Measurements from ENCODE around the gene CLSTN2. TPM values are rescaled to one million over a fixed set of nuclear protein-coding genes. Genes with fewer than 3 reads are reported as not detected.

CLSTN2 gene
- total and polyA plus RNA-seq, 2 of the 8 experiments (the other 6 are each of a cell fraction or from before 2014, with no cell fraction given), result 0.39 to 0.52 TPM

- no peaks in the 10 kb centered on the region for H3K36me3 ChIP-seq (ENCODE audit: control insufficient read depth in 2 of 4, insufficient read depth in 4 of 4, low read length in 3 of 4)
- no peak overlapping the region for H4K8ac ChIP-seq (ENCODE audit: extremely low read depth, insufficient read depth, low read length)
- no peak overlapping the region for H3K14ac ChIP-seq (ENCODE audit: insufficient read length)
- H3K4ac ChIP-seq (replicated peaks; ENCODE audit: insufficient read length, low read depth, low read length), result no peak overlapping the region
- H3K79me1 ChIP-seq (ENCODE audit: low read depth, low read length), result no peaks in the 10 kb centered on the region
- no peaks in the 10 kb centered on the region for H3K4me1 ChIP-seq (replicated peaks in 1 of 4; ENCODE audit: control insufficient read depth in 3 of 4, insufficient read depth in 4 of 4, low read length in 3 of 4)
- H4K91ac ChIP-seq (replicated peaks; ENCODE audit: insufficient read length, low read length), result no peak overlapping the region
- no peak overlapping the region for H2BK120ac ChIP-seq (replicated peaks; ENCODE audit: low read depth, low read length)
- H3K23ac ChIP-seq (ENCODE audit: insufficient read length), result no peak overlapping the region
- POLR2A ChIA-PET (ENCODE audit: partially characterized antibody), result interaction anchor here (0.6 kb wide), 1 partner anchor 8 kb away, joined by 3 read pairs; no protein-coding TSS in a partner anchor
- H2AFZ ChIP-seq (ENCODE audit: low read length), result no peak overlapping the region
- H3K4me3 ChIP-seq (ENCODE audit: extremely low read depth in 1 of 4, insufficient read depth in 2 of 4, low read depth in 3 of 4, low read length in 4 of 4), result no peak overlapping the region
- peak; percentile 95 for TF ChIP-seq CEBPB (IDR thresholded peaks at IDR 0.05; ENCODE audit: low read depth, low read length)
- no peak for TF ChIP-seq RBBP5 (IDR thresholded peaks at IDR 0.05; ENCODE audit: borderline replicate concordance, low read depth, low read length)
- no peaks in the 10 kb centered on the region for H4K20me1 ChIP-seq (replicated peaks in 1 of 2; ENCODE audit: control insufficient read depth in 1 of 2, insufficient read depth in 2 of 2, low read length in 2 of 2)
- DNase-seq (ENCODE audit: low read depth in 1 of 2, low spot score in 2 of 2), result no peak
- no peak overlapping the region for H4K5ac ChIP-seq (ENCODE audit: insufficient read length, low read depth, low read length)
- WGBS, 2 experiments (ENCODE audit: extremely low coverage in 1 of 2, insufficient coverage in 1 of 2, insufficient read length in 1 of 2, insufficient replicate concordance in 2 of 2, low coverage in 1 of 2, low lambda C conversion rate in 2 of 2, missing lambda C conversion rate in 1 of 2), result 89% methylated on average over 5 of the region's 5 CpGs; no CpG with 5 or more reads in 1 of the 2 experiments
- H3K9me3 ChIP-seq (ENCODE audit: insufficient read depth in 2 of 2, low read depth in 1 of 2, low read length in 1 of 2), result no peaks in the 10 kb centered on the region
- no peak overlapping the region for H2BK20ac ChIP-seq (ENCODE audit: low read length)
- H3K79me2 ChIP-seq (ENCODE audit: control insufficient read depth in 1 of 2, insufficient read depth in 2 of 2, low read length in 2 of 2), result no peaks in the 10 kb centered on the region
- CTCF ChIA-PET (ENCODE audit: partially characterized antibody), result interaction anchor here (0.6 kb wide), 3 partner anchors 35 to 1187 kb away, joined by 3 to 4 read pairs (median 4); no protein-coding TSS in a partner anchor
- no peak overlapping the region for H2BK5ac ChIP-seq (ENCODE audit: low read depth, low read length)
- no peak overlapping the region for H3K18ac ChIP-seq (ENCODE audit: extremely low read depth, low read length)
- no peaks in the 10 kb centered on the region for H3K27me3 ChIP-seq (replicated peaks in 1 of 4; ENCODE audit: control insufficient read depth in 3 of 4, extremely low read depth in 1 of 4, insufficient read depth in 3 of 4, low read length in 3 of 4)
- no peak overlapping the region for H2BK12ac ChIP-seq (ENCODE audit: low read depth, low read length)
- H2BK15ac ChIP-seq (ENCODE audit: low read length), result no peak overlapping the region
- no peak overlapping the region for H3K27ac ChIP-seq (ENCODE audit: low read depth, low read length)
- FAIRE-seq, result no peak
- H2AK5ac ChIP-seq (ENCODE audit: low read depth, low read length), result no peak overlapping the region
- H3K56ac ChIP-seq (replicated peaks; ENCODE audit: insufficient read length, low read depth, low read length), result no peak overlapping the region
- no peaks in the 10 kb centered on the region for H3K23me2 ChIP-seq (ENCODE audit: low read depth, low read length)
- H3K4me2 ChIP-seq (ENCODE audit: insufficient read depth in 1 of 2, low read depth in 2 of 2, low read length in 2 of 2), result no peak overlapping the region
- no peak overlapping the region for H3K9ac ChIP-seq (replicated peaks in 1 of 4; ENCODE audit: extremely low read depth in 1 of 4, low read depth in 3 of 4, low read length in 3 of 4)
Measured at GRCh38 chr3:139897759-139898158, 37.2 kb upstream of the CLSTN2 start.

Data from H1 (cell line).